CD8-positive, alpha-beta memory T cell (primary cell): ENCODE results near the gene CTBP1. TPM values are rescaled to one million over a fixed set of nuclear protein-coding genes. Genes with fewer than 3 reads are reported as not detected.
"Not testable (repeated sequence)": the region's sequence is repeated elsewhere in the genome, so short reads cannot be mapped to it uniquely, and the experiment has no call there.

Source experiments
- CTCF ChIA-PET: fragments of 350-600 bp; sonication (Branson Sonifier 250); formaldehyde crosslinking; loops from one replicate; lab custom pipeline; 2021; ENCODE audit warnings: antibody characterized with exemption; lab: Charles Lee
- POLR2A ChIA-PET: fragments of 350-600 bp; sonication (Branson Sonifier 250); formaldehyde crosslinking; loops from one replicate; lab custom pipeline; 2021; ENCODE audit warnings: antibody characterized with exemption; lab: Charles Lee
- DNase-seq, 5 donors: peaks; one replicate each; pipeline versions ENCODE4 v3.0.0 to v3.0.0-alpha.2; 2020 to 2022; ENCODE audit warnings: mixed read lengths in 1 of 5
- H3K27ac ChIP-seq: one replicate; pipeline ENCODE4 v1.7.0; 2013; ENCODE audit warnings: low read depth, mild to moderate bottlenecking, low read length, moderate library complexity
- H3K27me3 ChIP-seq: 2 replicates; pipeline ENCODE4 v1.7.0; 2013; ENCODE audit warnings: low read length, mild to moderate bottlenecking; ENCODE audit not compliant: insufficient read depth, poor library complexity, severe bottlenecking
- H3K36me3 ChIP-seq: 2 replicates; pipeline ENCODE4 v1.7.0; 2013; ENCODE audit warnings: mild to moderate bottlenecking, low read length, moderate library complexity; ENCODE audit not compliant: insufficient read depth
- H3K4me1 ChIP-seq: 2 replicates; pipeline ENCODE4 v1.7.0; 2013; ENCODE audit warnings: mild to moderate bottlenecking, low read length, moderate library complexity; ENCODE audit not compliant: insufficient read depth
- H3K4me3 ChIP-seq: 2 replicates; pipeline ENCODE4 v1.7.0; 2013; ENCODE audit warnings: mild to moderate bottlenecking, low read length
- H3K9me3 ChIP-seq: 2 replicates; pipeline ENCODE4 v1.7.0; 2013; ENCODE audit warnings: mild to moderate bottlenecking, low read length
- H3K27ac Mint-ChIP-seq, 8 donors: one replicate each; pipeline ENCODE4 v1.8.0; 2020 to 2021; ENCODE audit warnings: mixed read lengths in 8 of 8, mild to moderate bottlenecking in 6 of 8, inconsistent platforms in 3 of 8, moderate library complexity in 3 of 8
- H3K27me3 Mint-ChIP-seq, 2 donors: one replicate each; pipeline ENCODE4 v1.8.0; 2020 to 2021; ENCODE audit warnings: mixed read lengths in 2 of 2, mild to moderate bottlenecking in 1 of 2, moderate library complexity in 1 of 2
- H3K36me3 Mint-ChIP-seq, 3 donors: one replicate each; pipeline ENCODE4 v1.8.0; 2020 to 2021; ENCODE audit warnings: mixed read lengths in 3 of 3, inconsistent platforms in 1 of 3, mild to moderate bottlenecking in 1 of 3
- H3K4me1 Mint-ChIP-seq, 3 donors: one replicate each; pipeline ENCODE4 v1.8.0; 2020 to 2021; ENCODE audit warnings: mixed read lengths in 3 of 3, inconsistent platforms in 1 of 3, mild to moderate bottlenecking in 1 of 3
- H3K4me3 Mint-ChIP-seq, 7 donors: one replicate each; pipeline ENCODE4 v1.8.0; 2020 to 2021; ENCODE audit warnings: mixed read lengths in 7 of 7, mild to moderate bottlenecking in 6 of 7, moderate library complexity in 4 of 7, inconsistent platforms in 2 of 7
- H3K9me3 Mint-ChIP-seq, 5 donors: one replicate each; pipeline ENCODE4 v1.8.0; 2020 to 2022; ENCODE audit warnings: mixed read lengths in 5 of 5, mild to moderate bottlenecking in 3 of 5, moderate library complexity in 2 of 5, inconsistent platforms in 1 of 5
- polyA plus RNA-seq: library from polyadenylated mRNA; unstranded; fragments of 300-500 nt; fragmentation: Illumina TruSeq; gene quantifications from one replicate; pipeline ENCODE4 v1.2.3, GENCODE V29; 2021
- total RNA-seq, 2 experiments: library from RNA; stranded (reverse); gene quantifications; one replicate each; pipeline ENCODE4 v1.2.3, GENCODE V29; 2021

CTBP1 gene
- total and polyA plus RNA-seq, 3 experiments from 2014 or later = 88.1 to 149 (median 139) TPM

GRCh38 chr4:1239950-1240307 is 9.0 kb downstream of the CTBP1 start:
- peaks cover 12% of the 10 kb centered on the region for H3K36me3 ChIP-seq
- H3K27ac Mint-ChIP-seq = no peak overlapping the region

GRCh38 chr4:1239141-1239949 is 9.6 kb downstream of the CTBP1 start:
- H3K9me3 Mint-ChIP-seq = no peaks in the 10 kb centered on the region
- POLR2A ChIA-PET = no interaction called here
- peak in 1 of 5 donors; percentile 38 for DNase-seq
- H3K27me3 Mint-ChIP-seq = no peaks in the 10 kb centered on the region
- Histone ChIP-seq H3K4me1 (peaks cover 10% of the 10 kb centered on the region), H3K36me3 (peaks cover 18% of the 10 kb centered on the region), H3K4me3 (no peak overlapping the region), H3K27ac (no peak overlapping the region), H3K9me3 (no peaks in the 10 kb centered on the region), H3K27me3 (no peaks in the 10 kb centered on the region)
- CTCF ChIA-PET = no interaction called here
- peaks cover 21 to 39% (median 22%) of the 10 kb centered on the region in 3 donors for H3K4me1 Mint-ChIP-seq
- H3K27ac Mint-ChIP-seq = peak overlapping the region in 1 of 8 donors; percentile 60
- H3K4me3 Mint-ChIP-seq = no peak overlapping the region
- peaks cover 0 to 55% (median 2%) of the 10 kb centered on the region in 3 donors for H3K36me3 Mint-ChIP-seq

More at GRCh38 chr4:1239950-1240307, 9.0 kb downstream of the CTBP1 start:
- Histone ChIP-seq H3K27me3 (no peaks in the 10 kb centered on the region), H3K27ac (no peak overlapping the region), H3K4me3 (no peak overlapping the region), H3K9me3 (no peaks in the 10 kb centered on the region), H3K4me1 (peaks cover 16% of the 10 kb centered on the region)
- POLR2A ChIA-PET = no interaction called here
- Mint-ChIP-seq H3K4me3 (no peak overlapping the region), H3K36me3 (peaks cover 0 to 50% (median 2%) of the 10 kb centered on the region in 3 donors), H3K9me3 (no peaks in the 10 kb centered on the region), H3K27me3 (peaks cover 0 to 1% of the 10 kb centered on the region in 2 donors), H3K4me1 (peaks cover 24 to 44% (median 27%) of the 10 kb centered on the region in 3 donors)
- peak in 1 of 5 donors; percentile 42 for DNase-seq
- CTCF ChIA-PET = no interaction called here

DNA sequence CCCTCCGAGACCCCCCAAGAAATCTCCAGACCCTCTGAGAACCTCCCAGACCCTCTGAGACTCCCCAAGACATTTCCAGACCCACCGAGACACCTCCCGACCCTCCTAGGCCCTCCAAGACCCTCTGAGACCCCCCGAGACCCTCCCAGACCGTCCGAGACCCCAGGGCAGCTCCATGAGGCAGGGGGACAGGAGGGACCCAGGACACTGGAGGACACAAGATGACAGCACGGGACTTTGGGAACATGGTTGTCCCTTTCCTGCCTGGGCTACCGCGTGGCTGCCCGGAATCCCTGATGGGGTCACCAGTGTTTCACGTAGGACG is 10.3 kb downstream of the CTBP1 start:
- ChIA-PET POLR2A (no interaction called here), CTCF (no interaction called here)
- Histone ChIP-seq H3K9me3 (no peaks in the 10 kb centered on the region), H3K4me1 (peaks cover 6% of the 10 kb centered on the region), H3K27ac (no peak overlapping the region), H3K27me3 (no peaks in the 10 kb centered on the region), H3K36me3 (peaks cover 20% of the 10 kb centered on the region), H3K4me3 (no peak overlapping the region)
- no peak for DNase-seq
- H3K27ac Mint-ChIP-seq = peak overlapping the region in 2 of 8 donors; percentile 38 to 60
- H3K4me3 Mint-ChIP-seq = peak overlapping the region in 1 of 7 donors; percentile 32
- H3K27me3 Mint-ChIP-seq = no peaks in the 10 kb centered on the region
- peaks cover 17 to 32% (median 21%) of the 10 kb centered on the region in 3 donors for H3K4me1 Mint-ChIP-seq
- H3K36me3 Mint-ChIP-seq = peaks cover 0 to 62% (median 2%) of the 10 kb centered on the region in 3 donors
- no peaks in the 10 kb centered on the region for H3K9me3 Mint-ChIP-seq

DNA sequence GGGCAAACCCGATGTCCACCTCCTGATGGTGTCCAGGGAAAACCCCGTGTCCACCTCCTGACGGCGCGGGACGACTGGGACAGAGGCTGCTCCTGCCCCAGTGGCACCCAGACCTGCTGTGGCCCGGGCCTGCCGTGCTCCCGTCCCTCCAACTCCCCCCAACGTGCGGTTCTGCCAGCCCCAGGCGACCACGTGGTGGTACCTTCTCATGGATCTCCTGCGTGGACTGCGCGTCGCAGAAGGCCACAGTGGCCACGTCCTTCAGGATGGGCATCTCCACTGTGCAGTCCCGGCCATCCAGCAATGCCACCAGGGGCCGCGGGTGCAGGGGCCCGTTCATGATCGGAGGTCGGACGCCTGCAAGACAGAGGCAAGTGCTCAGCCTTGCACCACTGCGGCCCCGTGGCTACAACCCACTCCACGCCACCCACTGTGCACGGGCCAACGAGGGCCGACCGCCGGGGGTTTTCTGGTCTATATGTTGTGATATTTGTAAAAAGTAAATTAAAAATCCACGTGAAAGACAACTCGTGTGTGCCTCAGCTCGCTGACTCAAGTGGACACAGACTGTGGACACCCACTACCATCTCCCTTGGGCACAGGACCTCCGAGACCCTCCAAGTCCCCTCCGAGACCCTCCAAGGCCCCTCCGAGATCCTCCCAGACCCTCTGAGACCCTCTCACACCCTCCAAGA is 10.8 kb downstream of the CTBP1 start:
- ChIA-PET CTCF (no interaction called here), POLR2A (no interaction called here)
- no peaks in the 10 kb centered on the region for H3K27me3 Mint-ChIP-seq
- Histone ChIP-seq H3K27me3 (no peaks in the 10 kb centered on the region), H3K27ac (no peak overlapping the region), H3K36me3 (peaks cover 20% of the 10 kb centered on the region), H3K4me1 (peaks cover under 1% of the 10 kb centered on the region), H3K9me3 (no peaks in the 10 kb centered on the region), H3K4me3 (no peak overlapping the region)
- no peaks in the 10 kb centered on the region for H3K9me3 Mint-ChIP-seq
- no peak overlapping the region for H3K27ac Mint-ChIP-seq
- H3K36me3 Mint-ChIP-seq = peaks cover 0 to 65% (median 2%) of the 10 kb centered on the region in 3 donors
- no peak overlapping the region for H3K4me3 Mint-ChIP-seq
- peak in 1 of 5 donors; percentile 27 for DNase-seq
- peaks cover 15 to 27% (median 20%) of the 10 kb centered on the region in 3 donors for H3K4me1 Mint-ChIP-seq

DNA sequence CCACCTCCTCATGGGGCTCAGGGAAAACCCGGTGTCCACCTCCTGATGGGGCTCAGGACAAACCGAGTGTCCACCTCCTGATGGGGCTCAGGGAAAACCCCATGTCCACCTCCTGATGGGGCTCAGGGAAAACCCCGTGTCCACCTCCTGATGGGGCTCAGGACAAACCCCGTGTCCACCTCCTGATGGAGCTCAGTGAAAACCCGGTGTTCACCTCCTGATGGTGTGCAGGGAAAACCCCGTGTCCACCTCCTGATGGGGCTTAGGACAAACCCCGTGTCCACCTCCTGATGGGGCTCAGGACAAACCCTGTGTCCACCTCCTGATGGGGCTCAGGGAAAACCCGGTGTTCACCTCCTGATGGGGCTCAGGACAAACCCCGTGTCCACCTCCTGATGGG is 11.7 kb downstream of the CTBP1 start:
- H3K4me1 ChIP-seq, H3K27ac Mint-ChIP-seq, H3K27me3 Mint-ChIP-seq, H3K4me3 ChIP-seq, CTCF ChIA-PET, POLR2A ChIA-PET, H3K27ac ChIP-seq, H3K9me3 Mint-ChIP-seq, H3K27me3 ChIP-seq, H3K4me3 Mint-ChIP-seq, H3K9me3 ChIP-seq: not testable (repeated sequence)
- Mint-ChIP-seq H3K36me3 (peaks cover 0 to 70% (median 6%) of the 10 kb centered on the region in 3 donors), H3K4me1 (peaks cover 7 to 18% (median 12%) of the 10 kb centered on the region in 3 donors)
- H3K36me3 ChIP-seq = peaks cover 20% of the 10 kb centered on the region
- DNase-seq = peak in 1 of 5 donors; percentile 33

DNA sequence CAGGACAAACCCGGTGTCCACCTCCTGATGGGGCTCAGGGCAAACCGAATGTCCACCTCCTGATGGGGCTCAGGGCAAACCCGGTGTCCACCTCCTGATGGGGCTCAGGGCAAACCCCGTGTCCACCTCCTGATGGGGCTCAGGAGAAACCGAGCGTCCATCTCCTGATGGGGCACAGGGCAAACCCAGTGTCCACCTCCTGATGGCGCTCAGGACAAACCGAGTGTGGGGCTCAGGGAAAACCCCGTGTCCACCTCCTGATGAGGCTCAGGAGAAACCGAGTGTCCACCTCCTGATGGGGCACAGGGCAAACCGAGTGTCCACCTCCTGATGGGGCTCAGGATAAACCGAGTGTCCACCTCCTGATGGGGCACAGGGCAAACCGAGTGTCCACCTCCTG is 12.1 kb downstream of the CTBP1 start:
- H3K27me3 ChIP-seq, H3K9me3 Mint-ChIP-seq, H3K4me3 Mint-ChIP-seq, H3K9me3 ChIP-seq, POLR2A ChIA-PET, H3K4me1 ChIP-seq, H3K27ac Mint-ChIP-seq, H3K4me3 ChIP-seq, H3K27me3 Mint-ChIP-seq, CTCF ChIA-PET, H3K27ac ChIP-seq: not testable (repeated sequence)
- Mint-ChIP-seq H3K36me3 (peaks cover 0 to 73% (median 6%) of the 10 kb centered on the region in 3 donors), H3K4me1 (peaks cover 7 to 17% (median 12%) of the 10 kb centered on the region in 3 donors)
- H3K36me3 ChIP-seq = peaks cover 20% of the 10 kb centered on the region
- peak in 1 of 5 donors; percentile 19 for DNase-seq

DNA sequence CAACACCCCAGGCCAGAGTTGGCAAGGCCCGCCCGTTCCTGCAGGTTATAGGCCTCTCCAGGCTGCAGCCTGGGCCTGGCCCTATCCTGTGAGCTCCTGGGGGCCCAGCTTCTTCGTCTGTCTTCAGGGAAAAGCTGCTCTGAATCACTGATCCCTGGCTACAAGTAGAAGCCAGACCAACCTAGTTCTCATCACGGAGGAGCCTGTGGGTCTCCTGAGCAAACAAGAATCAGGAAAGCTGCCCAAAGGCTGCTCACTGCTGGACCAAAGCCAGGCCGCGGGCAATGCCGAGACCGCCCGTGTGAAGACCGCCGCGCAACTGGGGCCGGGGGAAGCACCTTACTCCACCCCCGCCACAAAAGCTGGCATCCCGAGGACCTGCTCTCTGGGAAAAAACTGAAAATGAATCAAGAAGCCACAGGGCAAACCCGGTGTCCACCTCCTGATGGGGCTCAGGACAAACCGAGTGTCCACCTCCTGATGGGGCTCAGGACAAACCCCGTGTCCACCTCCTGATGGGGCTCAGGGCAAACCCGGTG is 12.8 kb downstream of the CTBP1 start:
- no peaks in the 10 kb centered on the region for H3K9me3 ChIP-seq
- peaks cover 20% of the 10 kb centered on the region for H3K36me3 ChIP-seq
- no peak for DNase-seq
- H3K27me3 ChIP-seq = no peaks in the 10 kb centered on the region
- no peak overlapping the region for H3K4me3 ChIP-seq
- H3K27ac Mint-ChIP-seq = peak overlapping the region in 1 of 8 donors; percentile 8
- no peak overlapping the region for H3K4me3 Mint-ChIP-seq
- H3K27me3 Mint-ChIP-seq = no peaks in the 10 kb centered on the region
- no peaks in the 10 kb centered on the region for H3K9me3 Mint-ChIP-seq
- POLR2A ChIA-PET = no interaction called here
- no peak overlapping the region for H3K27ac ChIP-seq
- CTCF ChIA-PET = interaction anchor here (0.6 kb wide), 1 partner anchor 68 kb away, joined by 4 read pairs; no protein-coding TSS in a partner anchor
- H3K4me1 Mint-ChIP-seq = peaks cover 7 to 15% (median 12%) of the 10 kb centered on the region in 3 donors
- H3K36me3 Mint-ChIP-seq = peaks cover 0 to 75% (median 6%) of the 10 kb centered on the region in 3 donors
- no peaks in the 10 kb centered on the region for H3K4me1 ChIP-seq
